ENCODE measurements around the gene ZNF785. TPM values are rescaled to one million over a fixed set of nuclear protein-coding genes. Genes with fewer than 3 reads are reported as not detected.

The ZNF785 gene
- total and polyA plus RNA-seq, 2 of the 13 experiments (the other 11 are each of a cell fraction or from before 2014, with no cell fraction given): 0.01 TPM; not detected in 1

DNA sequence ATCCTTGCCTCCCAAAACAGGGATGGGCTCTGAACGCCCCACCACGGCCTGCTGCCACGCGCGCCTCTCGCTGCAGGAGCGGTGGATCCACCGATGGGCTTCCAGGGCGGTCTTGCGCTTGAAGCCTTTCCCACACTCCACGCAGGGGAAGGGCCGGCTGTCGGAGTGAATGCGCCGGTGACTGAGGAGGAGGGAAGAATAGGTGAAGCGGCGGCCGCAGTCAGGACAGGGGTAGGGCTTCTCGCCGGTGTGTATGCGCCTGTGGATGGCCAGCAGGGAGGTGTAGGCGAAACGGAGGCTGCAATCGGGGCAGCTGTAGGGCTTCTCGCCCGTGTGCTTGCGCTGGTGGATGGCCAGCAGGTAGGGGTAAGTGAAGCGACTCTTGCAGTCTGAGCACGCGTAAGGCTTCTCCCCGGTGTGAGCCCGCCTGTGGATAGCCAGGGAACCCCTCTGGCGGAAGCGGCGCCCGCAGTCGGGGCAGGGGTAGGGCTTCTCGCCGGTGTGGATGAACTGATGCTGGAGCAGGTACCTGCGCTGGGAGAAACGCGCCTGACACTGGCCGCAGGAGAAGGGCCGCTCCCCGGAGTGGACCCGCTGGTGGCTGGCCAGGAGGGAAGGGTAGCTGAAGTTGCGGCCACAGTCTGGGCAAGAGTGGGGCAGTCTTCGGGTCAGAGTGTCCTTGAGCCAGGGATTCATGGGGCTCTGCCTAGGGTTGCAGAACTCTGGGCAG lies 2.7 kb downstream of the ZNF785 start:
- FAIRE-seq (no peak), ATAC-seq (no peak), DNase-seq (ENCODE audit: low spot score) (no peak)
- intact Hi-C loops (cut with micrococcal nuclease; ENCODE audit: unreplicated experiment): no loop called here
- TF ChIP-seq, protein P1, sequence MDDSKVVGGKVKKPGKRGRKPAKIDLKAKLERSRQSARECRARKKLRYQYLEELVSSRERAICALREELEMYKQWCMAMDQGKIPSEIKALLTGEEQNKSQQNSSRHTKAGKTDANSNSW (CRISPR knock-in tag; IDR thresholded peaks at IDR 0.05; ENCODE audit: borderline replicate concordance): no peak
- TF ChIP-seq ZFX (CRISPR knock-in tag; IDR thresholded peaks at IDR 0.05; ENCODE audit: low read depth): no peak
- peak; percentile 30 for TF ChIP-seq AGO2 (optimal IDR thresholded peaks at IDR 0.05; ENCODE audit: low read depth, low read length)
- TF ChIP-seq SYNCRIP (IDR thresholded peaks at IDR 0.05; ENCODE audit: insufficient read depth, low read depth, low read length): no peak
- in situ Hi-C loops (cut with HindIII; ENCODE audit: extremely low pct_ligation_motif_present, low pct_unique_long_range_greater_than_20kb): no loop called here
- Histone ChIP-seq H3K9ac (ENCODE audit: insufficient read depth, low read depth, low read length) (no peak overlapping the region), H3K27me3 (ENCODE audit: control insufficient read depth in 1 of 2, insufficient read depth in 2 of 2, low read length in 2 of 2) (no peaks in the 10 kb centered on the region), H3K9me3 (ENCODE audit: low read length) (no peaks in the 10 kb centered on the region), H3K4me1 (ENCODE audit: insufficient read depth, low read length) (no peaks in the 10 kb centered on the region), H3K4me2 (ENCODE audit: low read depth, low read length) (no peak overlapping the region), H3K79me2 (ENCODE audit: insufficient read depth, low read length) (no peaks in the 10 kb centered on the region), H4K20me1 (ENCODE audit: insufficient read depth, low read length) (no peaks in the 10 kb centered on the region), H3K4me3 (replicated peaks in 1 of 3; ENCODE audit: insufficient read depth in 1 of 3, low read depth in 2 of 3, low read length in 3 of 3) (no peak overlapping the region), H3K36me3 (replicated peaks in 1 of 2; ENCODE audit: control insufficient read depth in 1 of 2, insufficient read depth in 2 of 2, low read length in 2 of 2) (peaks cover 0 to 1% of the 10 kb centered on the region in 2 experiments; a peak in 1 of 5 replicates), H2AFZ (ENCODE audit: low read length) (no peak overlapping the region), H3K27ac (ENCODE audit: extremely low read length, insufficient read depth, low read length) (no peak overlapping the region)
- ChIA-PET CTCF (ENCODE audit: low intra/inter-chr PET ratio, low total read pairs) (no interaction called here), POLR2A (no interaction called here)
- 97% methylated on average over 48 of the region's 48 CpGs for WGBS (ENCODE audit: low lambda C conversion rate)
- no TSS peak for BruUV-seq (replicated peaks)

DNA sequence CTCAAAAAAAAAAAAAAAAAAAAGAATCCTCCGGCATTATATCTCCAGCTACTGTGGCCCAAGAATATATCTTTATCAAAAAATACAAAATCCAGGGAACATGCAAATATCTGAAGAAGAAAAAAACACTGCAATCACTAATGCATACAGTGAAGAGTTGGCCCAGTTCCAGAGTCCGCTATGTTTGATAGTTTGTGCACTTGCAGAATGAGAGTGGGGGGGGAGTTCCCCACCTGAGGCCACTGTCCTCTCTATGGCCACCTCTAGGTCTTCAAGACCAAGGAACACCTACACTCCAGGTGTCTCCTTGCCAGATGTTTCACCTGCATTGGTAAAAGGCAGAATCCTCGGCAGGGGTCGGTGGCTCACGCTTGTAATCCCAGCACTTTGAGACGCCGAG lies 4.0 kb downstream of the ZNF785 start:
- TF ChIP-seq ZNF550 (CRISPR knock-in tag; IDR thresholded peaks at IDR 0.05; ENCODE audit: borderline replicate concordance): no peak
- Histone ChIP-seq H3K27ac (ENCODE audit: extremely low read length, insufficient read depth, low read length) (no peak overlapping the region), H2AFZ (ENCODE audit: low read length) (no peak overlapping the region), H3K27me3 (ENCODE audit: control insufficient read depth in 1 of 2, insufficient read depth in 2 of 2, low read length in 2 of 2) (no peaks in the 10 kb centered on the region), H3K4me1 (ENCODE audit: insufficient read depth, low read length) (peaks cover 7% of the 10 kb centered on the region), H4K20me1 (ENCODE audit: insufficient read depth, low read length) (no peaks in the 10 kb centered on the region), H3K79me2 (ENCODE audit: insufficient read depth, low read length) (no peaks in the 10 kb centered on the region), H3K9ac (ENCODE audit: insufficient read depth, low read depth, low read length) (no peak overlapping the region), H3K4me3 (replicated peaks in 1 of 3; ENCODE audit: insufficient read depth in 1 of 3, low read depth in 2 of 3, low read length in 3 of 3) (no peak overlapping the region), H3K9me3 (ENCODE audit: low read length) (no peaks in the 10 kb centered on the region), H3K4me2 (ENCODE audit: low read depth, low read length) (no peak overlapping the region), H3K36me3 (replicated peaks in 1 of 2; ENCODE audit: control insufficient read depth in 1 of 2, insufficient read depth in 2 of 2, low read length in 2 of 2) (peaks cover 1 to 2% of the 10 kb centered on the region in 2 experiments; a peak in 1 of 5 replicates)
- POLR2A ChIA-PET: no interaction called here
- no peak for ATAC-seq
- CTCF ChIA-PET (ENCODE audit: low intra/inter-chr PET ratio, low total read pairs): no interaction called here
- 98% methylated on average over 4 of the region's 7 CpGs for WGBS (ENCODE audit: low lambda C conversion rate)
- in situ Hi-C loops (cut with HindIII; ENCODE audit: extremely low pct_ligation_motif_present, low pct_unique_long_range_greater_than_20kb) (no loop called here), intact Hi-C loops (cut with micrococcal nuclease; ENCODE audit: unreplicated experiment) (no loop called here)
- BruUV-seq (replicated peaks): no TSS peak
- no peak for FAIRE-seq
- DNase-seq (ENCODE audit: low spot score): no peak
